ENCODE data around the gene C10orf143.
A peak's percentile ranks its signal among the peaks of the same experiment; 100 is the strongest.
"Not testable (repeated sequence)": the region's sequence is repeated elsewhere in the genome, so short reads cannot be mapped to it uniquely, and the experiment has no call there.

Gene C10orf143

DNA sequence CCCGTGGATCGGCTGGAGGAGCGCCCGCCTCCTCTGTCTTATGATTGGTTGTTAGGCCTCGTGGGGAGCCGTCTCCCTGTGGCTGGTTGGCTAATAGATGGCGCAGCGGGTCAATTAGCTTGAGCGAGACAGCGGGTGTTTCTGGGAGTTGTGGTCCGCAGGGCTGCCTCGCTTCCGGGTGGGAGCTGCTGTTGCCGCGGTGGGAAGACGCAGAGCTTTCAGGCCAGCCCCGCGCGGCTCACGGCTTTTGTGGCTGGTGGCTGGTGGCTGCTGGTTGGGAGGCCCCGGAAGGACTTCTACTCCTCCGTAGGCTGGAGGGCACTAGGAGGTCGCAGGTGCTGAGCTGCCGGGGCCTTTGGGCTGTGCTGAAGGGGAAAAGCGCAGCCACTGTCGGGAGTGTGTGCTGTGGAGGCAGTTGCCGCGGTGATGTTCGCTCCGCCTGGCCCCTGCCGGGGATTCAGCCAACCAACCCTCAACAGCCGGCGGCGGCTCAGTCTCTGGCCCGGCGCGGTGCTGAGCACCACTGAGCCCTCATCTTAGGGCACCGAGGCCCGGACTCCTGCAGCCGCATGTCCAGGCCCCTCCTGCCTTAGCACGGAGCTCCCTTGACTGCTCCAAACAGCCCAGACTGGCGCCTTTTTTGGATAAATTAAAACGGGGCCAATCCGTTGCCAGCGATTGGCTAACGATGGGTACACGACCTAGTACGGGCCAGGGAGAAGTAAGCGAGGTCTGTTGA lies 652 bp upstream of the C10orf143 start:
- peak overlapping the region; percentile 88 for H3K4me3 ChIP-seq (ENCODE audit: low read length)
- peak; percentile 93 for DNase-seq (ENCODE audit: low read depth)

DNA sequence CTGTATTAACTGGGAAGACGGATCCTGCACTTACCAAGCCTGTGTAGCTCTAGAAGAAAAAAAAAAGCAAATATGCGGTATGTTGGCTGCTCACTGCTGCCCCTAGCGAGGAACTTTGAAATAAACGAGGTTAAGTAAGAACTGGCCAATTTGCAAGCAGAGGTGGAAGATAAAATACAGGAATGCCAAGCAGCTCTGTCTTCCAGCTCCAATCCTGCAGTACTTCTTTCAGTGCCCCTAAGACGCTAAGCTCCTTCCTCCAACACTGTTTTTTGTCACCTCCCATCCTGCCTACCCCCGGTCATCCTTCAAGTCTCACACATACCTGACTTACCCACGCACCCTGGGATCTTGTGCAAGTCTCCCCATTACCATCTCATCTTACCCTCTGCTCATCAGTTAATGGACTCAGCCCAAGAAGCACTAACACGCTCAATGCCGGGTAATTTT lies 809 bp downstream of the C10orf143 start:
- peak; percentile 54 for DNase-seq (ENCODE audit: low read depth)
- peak overlapping the region; percentile 88 for H3K4me3 ChIP-seq (ENCODE audit: low read length)
- TF ChIP-seq, protein P1, sequence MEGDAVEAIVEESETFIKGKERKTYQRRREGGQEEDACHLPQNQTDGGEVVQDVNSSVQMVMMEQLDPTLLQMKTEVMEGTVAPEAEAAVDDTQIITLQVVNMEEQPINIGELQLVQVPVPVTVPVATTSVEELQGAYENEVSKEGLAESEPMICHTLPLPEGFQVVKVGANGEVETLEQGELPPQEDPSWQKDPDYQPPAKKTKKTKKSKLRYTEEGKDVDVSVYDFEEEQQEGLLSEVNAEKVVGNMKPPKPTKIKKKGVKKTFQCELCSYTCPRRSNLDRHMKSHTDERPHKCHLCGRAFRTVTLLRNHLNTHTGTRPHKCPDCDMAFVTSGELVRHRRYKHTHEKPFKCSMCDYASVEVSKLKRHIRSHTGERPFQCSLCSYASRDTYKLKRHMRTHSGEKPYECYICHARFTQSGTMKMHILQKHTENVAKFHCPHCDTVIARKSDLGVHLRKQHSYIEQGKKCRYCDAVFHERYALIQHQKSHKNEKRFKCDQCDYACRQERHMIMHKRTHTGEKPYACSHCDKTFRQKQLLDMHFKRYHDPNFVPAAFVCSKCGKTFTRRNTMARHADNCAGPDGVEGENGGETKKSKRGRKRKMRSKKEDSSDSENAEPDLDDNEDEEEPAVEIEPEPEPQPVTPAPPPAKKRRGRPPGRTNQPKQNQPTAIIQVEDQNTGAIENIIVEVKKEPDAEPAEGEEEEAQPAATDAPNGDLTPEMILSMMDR (conservative IDR thresholded peaks at IDR 0.05; ENCODE audit: low read depth, low read length) = peak; percentile 85

More for the DNA sequence above, 652 bp upstream of the C10orf143 start:
- TF ChIP-seq, protein P1 (conservative IDR thresholded peaks at IDR 0.05; ENCODE audit: low read depth, low read length) = no peak

- TF ChIP-seq, protein P1 (conservative IDR thresholded peaks at IDR 0.05; ENCODE audit: low read depth, low read length) = no peak
- H3K4me3 ChIP-seq (ENCODE audit: low read length) = peak overlapping the region; percentile 88
- no peak for DNase-seq (ENCODE audit: low read depth)
Observed at GRCh38 chr10:130108934-130109604, 1.6 kb downstream of the C10orf143 start.

DNA sequence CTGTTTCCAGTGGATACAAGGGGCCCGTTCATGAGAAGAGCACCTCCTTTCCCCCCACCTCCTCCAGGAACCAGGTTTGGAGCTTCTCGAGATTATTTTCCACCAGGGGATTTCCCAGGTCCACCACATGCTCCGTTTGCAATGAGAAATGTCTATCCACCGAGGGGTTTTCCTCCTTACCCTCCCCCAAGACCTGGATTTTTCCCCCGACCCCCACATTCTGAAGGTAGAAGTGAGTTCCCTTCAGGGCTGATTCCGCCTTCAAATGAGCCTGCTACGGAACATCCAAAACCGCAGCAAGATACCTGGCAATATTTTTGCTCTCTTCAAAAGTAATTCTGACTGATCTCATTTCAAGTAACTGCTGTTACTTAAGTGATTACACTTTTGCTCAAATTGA lies 2.5 kb downstream of the C10orf143 start:
- DNase-seq (ENCODE audit: low read depth); H3K4me3 ChIP-seq (ENCODE audit: low read length): not testable (repeated sequence)

- TF ChIP-seq, protein P1 (conservative IDR thresholded peaks at IDR 0.05; ENCODE audit: low read depth, low read length) = no peak
- H3K4me3 ChIP-seq (ENCODE audit: low read length) = no peak overlapping the region
- DNase-seq (ENCODE audit: low read depth) = no peak
Observed at GRCh38 chr10:130105724-130106123, 4.9 kb downstream of the C10orf143 start.

GRCh38 chr10:130099344-130099743 lies 11.3 kb downstream of the C10orf143 start:
- DNase-seq (ENCODE audit: low read depth) = no peak
- TF ChIP-seq, protein P1 (conservative IDR thresholded peaks at IDR 0.05; ENCODE audit: low read depth, low read length) = no peak

GRCh38 chr10:130090565-130090964 lies 20.1 kb downstream of the C10orf143 start:
- DNase-seq (ENCODE audit: low read depth) = not testable (repeated sequence)

More at GRCh38 chr10:130099344-130099743, 11.3 kb downstream of the C10orf143 start:
- H3K4me3 ChIP-seq (ENCODE audit: low read length) = no peak overlapping the region

DNA sequence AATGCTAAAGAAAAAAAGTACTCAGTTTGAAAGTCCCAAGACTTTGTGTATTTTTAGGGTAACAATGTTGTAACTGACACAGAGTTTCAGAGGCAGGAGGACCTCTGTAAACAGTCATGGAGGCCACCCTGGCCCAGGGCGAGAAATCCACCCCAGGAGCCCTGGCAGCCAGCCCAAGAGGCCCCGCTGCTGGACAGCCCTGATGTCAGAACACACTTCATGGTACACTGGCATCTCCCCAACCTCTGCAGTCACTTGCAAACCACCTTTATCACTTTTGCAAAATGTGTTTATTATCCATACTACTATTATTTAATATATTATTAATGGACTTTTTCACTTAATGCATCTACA lies 30.2 kb downstream of the C10orf143 start:
- no peak for DNase-seq (ENCODE audit: low read depth)
- TF ChIP-seq, protein P1 (conservative IDR thresholded peaks at IDR 0.05; ENCODE audit: low read depth, low read length) = no peak

More at GRCh38 chr10:130090565-130090964, 20.1 kb downstream of the C10orf143 start:
- H3K4me3 ChIP-seq (ENCODE audit: low read length) = not testable (repeated sequence)

More for the DNA sequence above, 30.2 kb downstream of the C10orf143 start:
- no peak overlapping the region for H3K4me3 ChIP-seq (ENCODE audit: low read length)

Data from retinal pigment epithelial cell (primary cell).